Pancreas (tissue), 10 donors: ENCODE measurements around the gene MRPS2. TPM values are rescaled to one million over a fixed set of nuclear protein-coding genes. Genes with fewer than 3 reads are reported as not detected.
"Not testable (repeated sequence)": the region's sequence is repeated elsewhere in the genome, so short reads cannot be mapped to it uniquely, and the experiment has no call there.

ENCODE experiments used
- ATAC-seq, 4 donors: fragments of 200-7000 bp; cut with Tn5 transposase; one replicate each; pipeline versions ENCODE4 v1.8.0 to v1.9.1; 2020; ENCODE audit warnings: mild to moderate bottlenecking in 4 of 4, moderate library complexity in 4 of 4
- DNase-seq, 6 donors: peaks; one replicate each; pipeline ENCODE4 v3.0.0-alpha.2; 2020
- FAIRE-seq: peaks from 2 replicates; lab custom pipeline; 2012; peaks lifted over from hg19 to GRCh38; lab: Jason Lieb, UNC
- H3K27ac ChIP-seq, 4 donors: fragments of 200-600 bp; sonication (generic); 1 replicate in 3 of 4; 2 replicates in 1 of 4; pipeline versions ENCODE4 v1.5.0 to v1.8.0; 2020
- H3K27me3 ChIP-seq, 4 donors: fragments of 200-600 bp; one replicate each; pipeline ENCODE4 v1.8.0; 2021
- H3K36me3 ChIP-seq, 3 donors: fragments of 200-600 bp; sonication (generic) in 1 of 3; one replicate each; pipeline versions ENCODE4 v1.5.0 to v1.8.0; 2020 to 2021
- H3K4me1 ChIP-seq, 3 donors: fragments of 200-600 bp; one replicate each; pipeline ENCODE4 v1.8.0; 2021
- H3K4me3 ChIP-seq, 4 donors: fragments of 200-600 bp; sonication (generic) in 2 of 4; one replicate each; pipeline versions ENCODE4 v1.5.0 to v1.8.0; 2020 to 2021
- H3K9me3 ChIP-seq, 4 donors: fragments of 200-600 bp; one replicate each; pipeline ENCODE4 v1.8.0; 2021
- CTCF ChIP-seq, 4 donors: fragments of 200-600 bp; sonication (generic) in 3 of 4; IDR thresholded peaks; one replicate each; pipeline versions ENCODE4 v1.5.0 to v1.8.0; 2021; ENCODE audit warnings: antibody characterized with exemption in 4 of 4
- WGBS, 2 donors: extraction: QIAGEN DNeasy Blood & Tissue Kit; methylation state at CpG; one replicate each; pipeline ENCODE4 v1.1.7; 2013; 5-methylcytosine and 5-hydroxymethylcytosine counted together
- intact Hi-C, 3 donors: fragments of 100-400 bp; cut with DNase I; formaldehyde crosslinking; loops; one replicate each; pipeline versions ENCODE4 v1.11.1 to v1.14.2; 2022
- polyA plus RNA-seq, 2 donors: library from polyadenylated mRNA; stranded (reverse); fragments of 200-250 nt; gene quantifications; one replicate each; pipeline ENCODE4 v1.2.3, GENCODE V29; 2013
- total RNA-seq, 6 donors: library from RNA; stranded (reverse); fragmentation: NEBNext Ultra II Directional in 4 of 6; extraction: Animal tissue kit (Norgen Biotek cat#: 25700) in 4 of 6; gene quantifications; one replicate each; pipeline versions ENCODE4 v1.2.1 to v1.2.4, GENCODE V29; 2021 to 2023
- donor health status: healthy with polysubstance abuse.
- donor health status: DM: no; HTN: no; CAD: no; lungs with moderate emphysema.
- donor health status: DM: no; HTN: no; CAD: no.
- donor health status: control.
- donor health status: control.
- donor health status: Bipolar disorder and iron deficiency.
- donor health status: DM: yes; HTN: yes; CAD: no.
- donor health status: DM: no; HTN: no; CAD: no.
- donor health status: DM: no; HTN: no; CAD: no.
- donor health status: DM: yes; HTN: yes; CAD: no.

MRPS2 gene
- total RNA-seq (10 to 100 TPM; 16.0 to 22.4 (median 18.8) TPM), polyA plus RNA-seq (10 to 100 TPM; 30.3 to 34.9 TPM)

GRCh38 chr9:135500525-135501260 lies at the start of gene MRPS2:
Gene MRPS2, plus strand, starts transcription at chr9:135500682. Its CDS starts 29 bp downstream, at chr9:135500711.
- no peak for FAIRE-seq
- WGBS, 2 donors, result 0 to 1% methylated on average over 70 to 92 of the region's 92 CpGs

GRCh38 chr9:135450956-135451355 lies 49.5 kb upstream of the MRPS2 start:
- Histone ChIP-seq H3K4me3 (no peak overlapping the region), H3K27me3 (no peaks in the 10 kb centered on the region), H3K36me3 (no peaks in the 10 kb centered on the region), H3K27ac (no peak overlapping the region), H3K4me1 (no peaks in the 10 kb centered on the region), H3K9me3 (no peaks in the 10 kb centered on the region)
- WGBS, 2 donors, result 77 to 89% methylated on average over 10 of the region's 10 CpGs
- ATAC-seq (no peak), DNase-seq (no peak), FAIRE-seq (no peak)
- no peak for TF ChIP-seq CTCF (IDR thresholded peaks at IDR 0.05)
- intact Hi-C loops, result no loop called here

More at GRCh38 chr9:135500525-135501260, at the start of gene MRPS2:
- intact Hi-C loops, result no loop called here
- peak; percentile 94 to 99 (median 95) for ATAC-seq
- Histone ChIP-seq H3K4me1 (peaks cover 0 to 11% (median 3%) of the 10 kb centered on the region in 3 donors), H3K36me3 (peaks cover 2 to 12% (median 7%) of the 10 kb centered on the region in 3 donors), H3K4me3 (peak within 1 kb of the TSS; percentile 86 to 98 (median 90)), H3K9me3 (no peaks in the 10 kb centered on the region), H3K27me3 (no peaks in the 10 kb centered on the region), H3K27ac (peak within 1 kb of the TSS; percentile 55 to 75 (median 70))
- peak; percentile 82 to 96 (median 90) for DNase-seq
- peak; percentile 76 to 91 (median 88) for TF ChIP-seq CTCF (IDR thresholded peaks at IDR 0.05)

- FAIRE-seq, ATAC-seq, H3K4me3 ChIP-seq, H3K27ac ChIP-seq, intact Hi-C loops, H3K4me1 ChIP-seq, H3K27me3 ChIP-seq, H3K9me3 ChIP-seq, DNase-seq, H3K36me3 ChIP-seq: not testable (repeated sequence)
- 71 to 80% methylated on average over 6 to 7 of the region's 7 CpGs for WGBS, 2 donors
These were observed 48.6 kb upstream of the MRPS2 start for GRCh38 chr9:135451909-135452308.

- Histone ChIP-seq H3K27ac (no peak overlapping the region), H3K27me3 (no peaks in the 10 kb centered on the region), H3K4me3 (no peak overlapping the region), H3K4me1 (no peaks in the 10 kb centered on the region), H3K36me3 (no peaks in the 10 kb centered on the region), H3K9me3 (no peaks in the 10 kb centered on the region)
- ATAC-seq, result no peak
- no peak for FAIRE-seq
- intact Hi-C loops, result no loop called here
- no peak for TF ChIP-seq CTCF (IDR thresholded peaks at IDR 0.05)
- WGBS, 2 donors, result 74 to 83% methylated on average over 5 of the region's 5 CpGs
- DNase-seq, result no peak
These were observed 45.7 kb upstream of the MRPS2 start for GRCh38 chr9:135454737-135455136.

- no peak for ATAC-seq
- DNase-seq, result no peak
- 79 to 82% methylated on average over 23 of the region's 23 CpGs for WGBS, 2 donors
- Histone ChIP-seq H3K27me3 (no peaks in the 10 kb centered on the region), H3K4me1 (no peaks in the 10 kb centered on the region), H3K9me3 (no peaks in the 10 kb centered on the region), H3K4me3 (no peak overlapping the region), H3K27ac (no peak overlapping the region), H3K36me3 (no peaks in the 10 kb centered on the region)
- no peak for FAIRE-seq
- intact Hi-C loops, result no loop called here
- TF ChIP-seq CTCF (IDR thresholded peaks at IDR 0.05), result no peak
These were observed 45.0 kb upstream of the MRPS2 start for GRCh38 chr9:135455401-135456030.
